A549 (cell line): ENCODE data around the gene OSBPL9.
"Not testable (repeated sequence)": the region's sequence is repeated elsewhere in the genome, so short reads cannot be mapped to it uniquely, and the experiment has no call there.

Source experiments
- CEBPB ChIP-seq, 2 experiments: fragments of >200 bp in 1 of 2; sonication (Bioruptor Twin) in 1 of 2; formaldehyde crosslinking in 1 of 2; IDR thresholded peaks; 2 replicates each; pipeline ENCODE4 v1.6.1; 2012 to 2016
- CHD2 ChIP-seq: fragments of 150-350 bp; IDR thresholded peaks from 2 replicates; pipeline ENCODE4 v1.6.1; 2014; ENCODE audit warnings: low read length; ENCODE audit not compliant: partially characterized antibody
- FOSL2 ChIP-seq, 2 experiments: fragments of 450-650 bp in 1 of 2; fragments of >200 bp in 1 of 2; sonication (Bioruptor Twin) in 1 of 2; formaldehyde crosslinking; IDR thresholded peaks; 2 replicates each; pipeline versions ENCODE4 v1.5.0 to v1.6.1; 2016 to 2020; ENCODE audit warnings: mild to moderate bottlenecking in 1 of 2, moderate library complexity in 1 of 2
- RAD21 ChIP-seq, 2 experiments: fragments of >200 bp in 1 of 2; sonication (Bioruptor Twin) in 1 of 2; formaldehyde crosslinking in 1 of 2; IDR thresholded peaks in 1 of 2; conservative IDR thresholded peaks in 1 of 2; 2 replicates in 1 of 2; 3 replicates in 1 of 2; pipeline ENCODE4 v1.6.1; 2012 to 2018; ENCODE audit warnings: inconsistent platforms in 1 of 2
- SMC3 ChIP-seq: fragments of >200 bp; sonication (Bioruptor Twin); formaldehyde crosslinking; IDR thresholded peaks from 3 replicates; pipeline ENCODE4 v1.6.1; 2018; ENCODE audit warnings: inconsistent platforms
- TF ChIP-seq, protein P1 (sequence below): fragments of >200 bp; sonication (Bioruptor Twin); formaldehyde crosslinking; IDR thresholded peaks from 3 replicates; pipeline ENCODE4 v1.5.1; 2016

DNA sequence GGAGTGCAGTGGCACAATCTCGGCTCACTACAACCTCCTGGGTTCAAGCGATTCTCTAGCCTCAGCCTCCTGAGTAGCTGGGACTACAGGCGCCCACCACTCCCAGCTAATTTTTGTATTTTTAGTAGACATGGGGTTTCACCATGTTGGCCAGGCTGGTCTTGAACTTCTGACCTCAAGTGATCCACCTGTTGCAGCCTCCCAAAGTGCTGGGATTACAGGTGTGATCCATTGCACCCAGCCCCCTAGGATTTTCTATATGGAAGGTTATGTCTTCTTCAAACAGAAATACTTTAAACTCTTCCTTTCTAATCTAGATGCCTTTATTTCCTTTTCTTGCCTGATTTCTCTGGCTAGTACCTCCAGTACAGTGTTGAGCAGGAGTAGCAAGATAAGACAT, 29.7 kb downstream of the OSBPL9 start:
- not testable (repeated sequence) for TF ChIP-seq FOSL2 (IDR thresholded peaks at IDR 0.05); FOSL2 (CRISPR knock-in tag; IDR thresholded peaks at IDR 0.05); CEBPB (IDR thresholded peaks at IDR 0.05); SMC3; CHD2; RAD21 (conservative IDR thresholded peaks at IDR 0.05 in 1 of 2, IDR thresholded peaks at IDR 0.05 in 1 of 2)
- TF ChIP-seq, protein P1, sequence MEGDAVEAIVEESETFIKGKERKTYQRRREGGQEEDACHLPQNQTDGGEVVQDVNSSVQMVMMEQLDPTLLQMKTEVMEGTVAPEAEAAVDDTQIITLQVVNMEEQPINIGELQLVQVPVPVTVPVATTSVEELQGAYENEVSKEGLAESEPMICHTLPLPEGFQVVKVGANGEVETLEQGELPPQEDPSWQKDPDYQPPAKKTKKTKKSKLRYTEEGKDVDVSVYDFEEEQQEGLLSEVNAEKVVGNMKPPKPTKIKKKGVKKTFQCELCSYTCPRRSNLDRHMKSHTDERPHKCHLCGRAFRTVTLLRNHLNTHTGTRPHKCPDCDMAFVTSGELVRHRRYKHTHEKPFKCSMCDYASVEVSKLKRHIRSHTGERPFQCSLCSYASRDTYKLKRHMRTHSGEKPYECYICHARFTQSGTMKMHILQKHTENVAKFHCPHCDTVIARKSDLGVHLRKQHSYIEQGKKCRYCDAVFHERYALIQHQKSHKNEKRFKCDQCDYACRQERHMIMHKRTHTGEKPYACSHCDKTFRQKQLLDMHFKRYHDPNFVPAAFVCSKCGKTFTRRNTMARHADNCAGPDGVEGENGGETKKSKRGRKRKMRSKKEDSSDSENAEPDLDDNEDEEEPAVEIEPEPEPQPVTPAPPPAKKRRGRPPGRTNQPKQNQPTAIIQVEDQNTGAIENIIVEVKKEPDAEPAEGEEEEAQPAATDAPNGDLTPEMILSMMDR: not testable (repeated sequence)
